B cell (primary cell): ENCODE measurements around the gene ABCC3. TPM values are rescaled to one million over a fixed set of nuclear protein-coding genes. Genes with fewer than 3 reads are reported as not detected.

Experiments
- ATAC-seq: fragments of 200-7000 bp; cut with Tn5 transposase; one replicate; pipeline ENCODE4 v1.10.0; 2021; ENCODE audit warnings: low read depth, mild to moderate bottlenecking, moderate number of reproducible peaks, moderate library complexity
- CTCF ChIA-PET: fragments of 350-600 bp; sonication (Branson Sonifier 250); formaldehyde crosslinking; loops from one replicate; lab custom pipeline; 2021; ENCODE audit warnings: antibody characterized with exemption, inconsistent platforms; lab: Charles Lee
- POLR2A ChIA-PET: fragments of 350-600 bp; sonication (Branson Sonifier 250); formaldehyde crosslinking; loops from one replicate; lab custom pipeline; 2021; ENCODE audit warnings: antibody characterized with exemption; lab: Charles Lee
- DNase-seq: peaks from one replicate; pipeline ENCODE4 v3.0.0; 2013
- H2AFZ ChIP-seq: 2 replicates; pipeline ENCODE4 v1.6.1; 2012; ENCODE audit warnings: mild to moderate bottlenecking, low read depth, low read length; ENCODE audit not compliant: insufficient read depth, poor library complexity, severe bottlenecking
- H3K27ac ChIP-seq, 2 donors: 1 replicate in 1 of 2; 2 replicates in 1 of 2; pipeline ENCODE4 v1.5.1; 2012 to 2013; ENCODE audit warnings: low read length in 2 of 2, mild to moderate bottlenecking in 2 of 2, moderate library complexity in 1 of 2
- H3K27me3 ChIP-seq, 4 experiments: fragments of 200-600 bp in 1 of 4; sonication (generic) in 1 of 4; replicated peaks in 1 of 4; 1 replicate in 2 of 4; 2 replicates in 2 of 4; pipeline versions ENCODE4 v1.6.1 to v1.7.0; 2013 to 2016; ENCODE audit warnings: low read length in 3 of 4, mild to moderate bottlenecking in 2 of 4, mixed read lengths in 1 of 4, moderate library complexity in 1 of 4; ENCODE audit not compliant: insufficient read depth in 4 of 4, control insufficient read depth in 3 of 4; ENCODE audit errors: control extremely low read depth in 1 of 4
- H3K36me3 ChIP-seq, 2 experiments: replicated peaks in 1 of 2; 1 replicate in 1 of 2; 2 replicates in 1 of 2; pipeline versions ENCODE4 v1.6.1 to v1.7.1; 2013; ENCODE audit warnings: low read length in 1 of 2; ENCODE audit not compliant: insufficient read depth in 2 of 2, control insufficient read depth in 1 of 2; ENCODE audit errors: control extremely low read depth in 1 of 2, extremely low read depth in 1 of 2
- H3K4me1 ChIP-seq, 2 donors: fragments of 200-600 bp in 1 of 2; sonication (generic) in 1 of 2; 1 replicate in 1 of 2; 2 replicates in 1 of 2; pipeline versions ENCODE4 v1.5.1 to v1.6.1; 2013 to 2017; ENCODE audit warnings: low read length in 2 of 2; ENCODE audit not compliant: control insufficient read depth in 2 of 2, insufficient read depth in 2 of 2
- H3K4me2 ChIP-seq: replicated peaks from 2 replicates; pipeline ENCODE3; 2012; ENCODE audit warnings: mild to moderate bottlenecking, low read depth, low read length; ENCODE audit not compliant: poor library complexity, severe bottlenecking
- H3K4me3 ChIP-seq, 5 experiments: fragments of 200-600 bp in 1 of 5; sonication (generic) in 1 of 5; 1 replicate in 3 of 5; 2 replicates in 2 of 5; pipeline versions ENCODE4 v1.5.1 to v1.7.0; 2011 to 2016; ENCODE audit warnings: low read length in 4 of 5, mild to moderate bottlenecking in 4 of 5, low read depth in 2 of 5, control low read depth in 1 of 5, moderate library complexity in 1 of 5; ENCODE audit not compliant: insufficient read depth in 1 of 5; ENCODE audit errors: control extremely low read depth in 1 of 5, extremely low read depth in 1 of 5
- H3K79me2 ChIP-seq: fragments of 200-600 bp; sonication (generic); one replicate; pipeline ENCODE4 v1.6.0; 2016; ENCODE audit warnings: low read length; ENCODE audit not compliant: control insufficient read depth, insufficient read depth
- H3K9ac ChIP-seq: fragments of 200-600 bp; sonication (generic); 2 replicates; pipeline ENCODE4 v1.6.1; 2017; ENCODE audit warnings: mild to moderate bottlenecking, low read length, moderate library complexity
- H3K9me3 ChIP-seq, 3 donors: one replicate each; pipeline versions ENCODE4 v1.6.1 to v1.7.1; 2013; ENCODE audit warnings: low read length in 2 of 3; ENCODE audit not compliant: control insufficient read depth in 2 of 3, insufficient read depth in 1 of 3; ENCODE audit errors: control extremely low read depth in 1 of 3
- H4K20me1 ChIP-seq: 2 replicates; pipeline ENCODE4 v1.6.0; 2012; ENCODE audit warnings: mild to moderate bottlenecking, low read length; ENCODE audit not compliant: insufficient read depth, control insufficient read depth, poor library complexity, severe bottlenecking
- H3K27ac Mint-ChIP-seq: one replicate; pipeline ENCODE4 v1.8.0; 2021; ENCODE audit warnings: mixed read lengths
- H3K27me3 Mint-ChIP-seq: one replicate; pipeline ENCODE4 v1.8.0; 2021; ENCODE audit warnings: mixed read lengths
- H3K4me1 Mint-ChIP-seq: one replicate; pipeline ENCODE4 v1.8.0; 2021; ENCODE audit warnings: mixed read lengths
- H3K4me3 Mint-ChIP-seq: one replicate; pipeline ENCODE4 v1.8.0; 2021; ENCODE audit warnings: mixed read lengths
- H3K9me3 Mint-ChIP-seq: one replicate; pipeline ENCODE4 v1.8.0; 2022; ENCODE audit warnings: mixed read lengths; ENCODE audit not compliant: insufficient read depth
- EZH2 ChIP-seq: IDR thresholded peaks from 2 replicates; pipeline ENCODE4 v1.6.1; 2012; ENCODE audit warnings: borderline replicate concordance, low read depth, mild to moderate bottlenecking, moderate library complexity, low read length; ENCODE audit not compliant: insufficient read depth, poor library complexity, severe bottlenecking
- WGBS: methylation state at CpG from one replicate; pipeline ENCODE4 v1.1.5; 2013; ENCODE audit warnings: missing lambda C conversion rate; ENCODE audit not compliant: insufficient coverage; 5-methylcytosine and 5-hydroxymethylcytosine counted together
- intact Hi-C: fragments of 100-400 bp; cut with micrococcal nuclease; formaldehyde crosslinking; loops from one replicate; pipeline ENCODE4 v1.10.0; 2022
- polyA plus RNA-seq: library from polyadenylated mRNA; depleted of rRNA; stranded (reverse); fragments of >200 nt; gene quantifications from 2 replicates; pipeline ENCODE4 v1.2.3, GENCODE V29; 2012
- total RNA-seq, 2 donors: library from RNA; stranded (reverse); fragments of 120-200 nt in 1 of 2; gene quantifications; 1 replicate in 1 of 2; 2 replicates in 1 of 2; pipeline versions ENCODE4 v1.2.3 to v1.2.4, GENCODE V29; 2013 to 2022
- TF ChIP-seq, protein P1 (sequence below): fragments of 200-600 bp; IDR thresholded peaks from one replicate; pipeline ENCODE4 v1.8.0; 2022; ENCODE audit warnings: antibody characterized with exemption, mild to moderate bottlenecking

Gene ABCC3
- total and polyA plus RNA-seq, 2 donors (not counting 1 experiment from before 2014, with no cell fraction given) = 0.05 to 0.60 TPM

DNA sequence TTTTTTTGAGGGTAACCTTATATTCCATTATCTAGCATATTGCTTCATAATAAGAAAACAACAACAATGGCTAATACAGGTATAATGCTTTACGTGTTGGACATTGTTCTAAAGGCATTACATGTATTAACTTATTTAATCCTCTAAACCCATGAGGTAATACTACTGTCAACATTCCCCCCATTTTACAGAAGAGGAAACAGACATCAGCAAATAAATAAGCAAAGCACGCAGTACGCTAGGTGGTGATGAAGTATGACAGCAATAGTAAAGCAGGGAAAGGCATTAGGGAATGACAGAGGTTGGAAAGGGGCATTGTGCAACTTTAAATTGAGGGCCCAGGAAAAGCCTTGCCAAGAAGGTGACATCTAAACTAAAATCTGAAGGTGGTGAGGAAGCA, 68.5 kb downstream of the ABCC3 start:
- Histone ChIP-seq H3K9me3 (no peaks in the 10 kb centered on the region), H3K36me3 (peaks cover 0 to 34% of the 10 kb centered on the region in 2 experiments), H3K27me3 (no peaks in the 10 kb centered on the region), H4K20me1 (peaks cover 8% of the 10 kb centered on the region), H3K9ac (no peak overlapping the region), H3K27ac (peak overlapping the region in 1 of 2 donors; percentile 7), H3K4me1 (peaks cover 14 to 15% of the 10 kb centered on the region in 2 donors), H2AFZ (no peak overlapping the region), H3K4me2 (no peak overlapping the region), H3K4me3 (no peak overlapping the region), H3K79me2 (peaks cover 43% of the 10 kb centered on the region)
- Mint-ChIP-seq H3K4me1 (peaks cover 39% of the 10 kb centered on the region), H3K9me3 (no peaks in the 10 kb centered on the region), H3K4me3 (no peak overlapping the region), H3K27ac (peak overlapping the region; percentile 2), H3K27me3 (no peaks in the 10 kb centered on the region)
- ATAC-seq (no peak), DNase-seq (no peak)
- TF ChIP-seq, protein P1, sequence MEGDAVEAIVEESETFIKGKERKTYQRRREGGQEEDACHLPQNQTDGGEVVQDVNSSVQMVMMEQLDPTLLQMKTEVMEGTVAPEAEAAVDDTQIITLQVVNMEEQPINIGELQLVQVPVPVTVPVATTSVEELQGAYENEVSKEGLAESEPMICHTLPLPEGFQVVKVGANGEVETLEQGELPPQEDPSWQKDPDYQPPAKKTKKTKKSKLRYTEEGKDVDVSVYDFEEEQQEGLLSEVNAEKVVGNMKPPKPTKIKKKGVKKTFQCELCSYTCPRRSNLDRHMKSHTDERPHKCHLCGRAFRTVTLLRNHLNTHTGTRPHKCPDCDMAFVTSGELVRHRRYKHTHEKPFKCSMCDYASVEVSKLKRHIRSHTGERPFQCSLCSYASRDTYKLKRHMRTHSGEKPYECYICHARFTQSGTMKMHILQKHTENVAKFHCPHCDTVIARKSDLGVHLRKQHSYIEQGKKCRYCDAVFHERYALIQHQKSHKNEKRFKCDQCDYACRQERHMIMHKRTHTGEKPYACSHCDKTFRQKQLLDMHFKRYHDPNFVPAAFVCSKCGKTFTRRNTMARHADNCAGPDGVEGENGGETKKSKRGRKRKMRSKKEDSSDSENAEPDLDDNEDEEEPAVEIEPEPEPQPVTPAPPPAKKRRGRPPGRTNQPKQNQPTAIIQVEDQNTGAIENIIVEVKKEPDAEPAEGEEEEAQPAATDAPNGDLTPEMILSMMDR = no peak
- TF ChIP-seq EZH2 = no peak
- intact Hi-C loops = no loop called here
- POLR2A ChIA-PET = no interaction called here
- CTCF ChIA-PET = no interaction called here
- 100% methylated on average over 2 of the region's 3 CpGs for WGBS

DNA sequence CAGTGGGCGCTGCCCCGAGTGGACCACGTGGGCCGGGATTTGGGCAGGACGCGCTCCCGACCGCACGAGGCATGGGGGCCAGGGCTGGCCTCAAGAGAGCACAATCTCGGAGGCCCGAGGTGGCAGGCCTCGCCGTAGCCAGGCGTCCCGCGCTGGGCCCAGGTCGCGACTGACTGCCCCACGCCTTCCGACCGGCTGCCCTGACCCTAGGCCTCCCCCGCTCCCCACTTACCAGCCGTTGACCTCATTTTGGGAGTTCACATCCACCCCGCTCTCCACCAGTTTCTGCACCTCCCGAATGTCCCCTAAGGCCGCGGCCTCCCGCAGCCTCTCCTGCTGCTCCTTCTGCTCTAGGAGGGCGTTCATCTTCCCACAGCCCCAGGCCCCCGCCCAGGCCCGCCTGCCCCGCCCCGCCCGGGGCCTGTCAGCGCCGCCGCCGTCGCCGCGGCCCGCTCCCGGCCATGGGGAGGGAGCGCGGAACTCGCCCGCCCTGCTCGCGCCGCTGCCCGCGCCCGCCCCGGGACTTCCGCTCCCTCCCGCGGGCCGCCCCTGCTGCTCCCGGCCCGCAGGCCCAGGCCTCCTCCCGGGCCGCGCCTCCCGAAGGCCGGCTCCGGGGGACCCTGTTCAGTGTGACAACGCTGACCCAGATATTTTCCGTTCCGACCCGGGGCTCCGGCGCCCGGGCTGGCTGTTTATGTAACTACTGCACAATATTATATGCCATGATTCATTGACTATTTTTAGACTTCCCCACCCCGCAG, 72.8 kb downstream of the ABCC3 start, which contains the start of gene ANKRD40:
TSS of gene ANKRD40 (minus strand) at position 626 of the 761 bp plus-strand sequence. CDS start at position 366, 260 bp downstream.
- Mint-ChIP-seq H3K27me3 (no peaks in the 10 kb centered on the region), H3K27ac (peak within 1 kb of the TSS; percentile 97), H3K4me3 (peak within 1 kb of the TSS; percentile 96), H3K9me3 (no peaks in the 10 kb centered on the region), H3K4me1 (peaks cover 43% of the 10 kb centered on the region)
- under 1% methylated on average over 67 of the region's 74 CpGs for WGBS
- Histone ChIP-seq H3K36me3 (peaks cover 0 to 7% of the 10 kb centered on the region in 2 experiments), H3K27me3 (no peaks in the 10 kb centered on the region), H3K4me2 (peak within 1 kb of the TSS; percentile 76), H2AFZ (peak within 1 kb of the TSS; percentile 75), H3K27ac (peak within 1 kb of the TSS; percentile 92 to 99), H3K9me3 (no peaks in the 10 kb centered on the region), H3K9ac (peak within 1 kb of the TSS; percentile 79), H3K4me1 (peaks cover 25 to 30% of the 10 kb centered on the region in 2 donors), H4K20me1 (peaks cover 8% of the 10 kb centered on the region), H3K4me3 (peak within 1 kb of the TSS; percentile 57 to 87 (median 80)), H3K79me2 (peaks cover 76% of the 10 kb centered on the region)
- POLR2A ChIA-PET = interaction anchor here (0.7 to 1.3 kb wide), 6 partner anchors 10 to 796 kb away, joined by 3 to 14 read pairs (median 7); partner anchors contain the start of gene LUC7L3
- intact Hi-C loops = loop anchor here (1.0 to 5.0 kb wide), 6 partner anchors 12 to 460 kb away; partner anchors contain the start of genes CACNA1G, LUC7L3, NME2 and RSAD1
- ATAC-seq (peak; percentile 78), DNase-seq (peak; percentile 95)
- CTCF ChIA-PET = interaction anchor here (1.3 to 2.0 kb wide), 2 partner anchors 12 to 310 kb away, joined by 4 to 5 read pairs; partner anchors contain the start of genes LRRC59 and LUC7L3
- TF ChIP-seq, protein P1 = no peak
- TF ChIP-seq EZH2 = no peak
